ENCODE measurements around the gene OSTN.
"Not testable (repeated sequence)": the region's sequence is repeated elsewhere in the genome, so short reads cannot be mapped to it uniquely, and the experiment has no call there.

Gene OSTN, protein sequence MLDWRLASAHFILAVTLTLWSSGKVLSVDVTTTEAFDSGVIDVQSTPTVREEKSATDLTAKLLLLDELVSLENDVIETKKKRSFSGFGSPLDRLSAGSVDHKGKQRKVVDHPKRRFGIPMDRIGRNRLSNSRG

DNA sequence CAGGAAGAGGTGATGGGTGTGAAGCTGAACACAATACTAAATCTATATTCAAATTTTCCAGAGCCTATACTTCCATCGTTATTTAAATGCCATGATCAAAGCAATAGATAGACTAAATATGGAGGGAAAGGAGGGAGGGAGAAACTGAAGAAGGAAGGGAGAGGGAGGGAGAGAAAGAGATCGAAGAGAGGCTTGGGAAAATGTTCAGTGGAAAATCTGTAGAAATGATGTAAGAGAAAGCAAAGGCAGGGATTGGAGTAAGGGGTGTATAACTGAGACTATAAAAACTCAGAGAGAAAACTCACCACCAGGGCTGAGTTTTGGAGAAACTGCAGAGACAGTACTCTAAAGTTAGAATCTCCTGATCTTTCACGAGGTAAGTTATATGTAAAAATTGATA lies at the start of gene OSTN:
Gene OSTN, plus strand, starts transcription at position 310 of the 400 bp plus-strand sequence. CDS start 13,292 bp downstream, outside the sequence.
- no peak for DNase-seq

- DNase-seq = no peak
Observed at GRCh38 chr3:191151653-191152052, 47.4 kb upstream of the OSTN start.

DNA sequence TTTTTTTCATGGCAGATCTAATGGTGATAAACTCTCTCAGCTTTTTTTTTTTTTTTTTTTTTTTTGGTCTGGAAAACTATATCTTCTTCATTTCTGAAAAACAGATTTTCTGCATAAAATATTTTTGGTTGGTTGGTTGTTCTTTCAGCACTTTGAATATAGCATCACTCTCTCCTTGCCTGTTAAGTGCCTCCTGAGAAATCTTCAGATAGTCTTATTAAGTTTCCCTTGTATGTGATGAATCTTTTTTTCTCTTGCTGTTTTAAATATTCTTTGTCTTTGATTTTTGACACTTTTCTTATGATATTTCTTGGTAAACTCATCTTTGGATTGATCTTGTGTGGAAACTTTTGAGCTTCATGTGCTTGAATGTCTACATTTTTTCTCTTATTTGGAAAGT lies 44.2 kb upstream of the OSTN start:
- DNase-seq = no peak

DNA sequence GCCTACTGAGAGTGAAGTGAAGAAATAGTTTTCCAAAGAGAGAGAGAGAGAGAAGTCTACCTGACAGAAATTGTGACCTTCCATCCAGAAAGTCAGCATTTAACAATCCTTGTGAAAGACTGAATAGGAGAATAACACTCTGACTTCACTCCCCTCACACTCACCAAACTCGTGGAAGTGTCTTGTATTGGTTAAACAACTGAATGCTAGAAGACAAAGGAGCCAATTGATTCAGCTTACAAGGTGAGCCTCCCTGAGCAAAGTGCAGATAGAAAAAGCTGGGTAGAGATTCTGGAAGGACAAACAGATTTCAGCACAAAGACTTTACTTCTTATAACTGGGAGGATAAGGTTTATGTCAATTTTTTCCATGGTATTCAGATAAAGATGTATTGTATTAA lies 40.8 kb upstream of the OSTN start:
- no peak for DNase-seq

- no peak for DNase-seq
Observed at GRCh38 chr3:191158815-191159214, 40.2 kb upstream of the OSTN start.

DNA sequence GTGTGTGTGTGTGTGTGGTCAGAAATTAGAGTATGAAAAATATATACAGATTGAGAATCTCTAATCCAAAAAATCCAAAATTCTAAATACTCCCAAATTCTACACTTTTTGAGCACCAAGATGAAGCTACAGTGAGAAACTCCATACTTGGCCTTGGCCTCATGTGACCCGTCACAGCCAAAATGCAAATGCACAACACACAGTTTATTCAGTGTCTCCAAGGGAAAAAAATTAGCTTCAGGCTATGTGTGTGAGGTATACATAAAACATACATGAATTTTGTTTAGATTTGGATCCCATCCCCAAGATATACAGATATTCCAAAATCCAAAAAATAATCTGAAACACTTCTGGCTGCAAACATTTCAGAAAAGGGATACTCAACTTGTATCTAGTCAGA lies 33.2 kb upstream of the OSTN start:
- DNase-seq = no peak

DNA sequence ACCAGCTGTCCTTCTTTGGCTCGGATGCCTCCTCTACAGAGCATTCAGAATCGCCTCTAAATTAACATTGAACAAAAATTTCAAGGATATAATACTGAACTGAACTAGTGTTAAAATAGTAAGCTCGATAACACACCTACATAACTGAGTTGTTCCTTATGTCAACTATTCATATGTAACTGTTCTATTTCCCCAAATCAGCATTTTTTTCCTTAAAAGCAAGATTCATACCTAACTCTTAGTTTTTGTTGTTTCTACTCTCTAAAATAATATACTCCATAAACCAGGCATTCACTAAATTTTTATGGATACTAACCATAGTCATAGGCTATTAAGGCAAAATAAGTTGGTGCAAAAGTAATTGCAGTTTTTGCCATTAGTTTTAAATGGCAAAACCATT lies 32.7 kb upstream of the OSTN start:
- no peak for DNase-seq

DNA sequence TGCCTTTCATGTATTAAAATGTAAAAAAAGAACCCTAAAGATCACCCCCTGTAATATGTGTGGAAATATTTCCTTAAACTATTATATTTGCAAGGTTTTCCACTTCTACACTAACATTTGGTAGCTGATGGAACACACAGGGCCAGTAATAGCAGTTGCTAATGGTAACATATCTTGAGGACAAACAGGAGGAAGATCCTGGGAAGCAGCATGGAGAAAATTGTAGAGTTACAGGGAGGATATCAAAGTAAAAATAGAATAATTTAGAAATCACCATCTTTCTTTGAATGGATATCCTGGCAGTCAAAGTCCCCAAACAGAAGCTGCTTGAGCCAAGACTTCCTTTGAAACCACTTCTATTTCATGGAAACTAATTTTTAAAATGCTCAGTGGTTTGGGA lies 29.5 kb upstream of the OSTN start:
- DNase-seq = no peak

GRCh38 chr3:191170097-191170496 lies 28.9 kb upstream of the OSTN start:
- DNase-seq = no peak

DNA sequence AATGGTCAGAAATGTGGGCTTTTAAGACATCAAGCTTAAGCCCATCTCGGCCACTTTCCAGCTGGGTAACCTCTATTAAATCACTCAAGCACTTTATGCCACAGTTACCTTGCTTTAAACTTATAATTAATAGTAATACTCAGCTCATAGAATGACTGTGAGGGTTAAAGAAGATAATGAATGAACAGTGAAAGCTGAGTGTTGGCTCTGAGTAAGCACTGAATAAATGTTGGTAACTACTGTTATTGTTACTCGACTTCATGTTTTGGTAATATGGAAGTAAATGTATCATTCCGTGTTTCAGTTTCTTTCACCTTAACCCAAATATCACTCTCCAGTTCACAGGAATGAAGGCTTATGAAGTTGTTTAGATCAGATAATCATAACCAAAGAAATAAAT lies 23.9 kb upstream of the OSTN start:
- DNase-seq = no peak

DNA sequence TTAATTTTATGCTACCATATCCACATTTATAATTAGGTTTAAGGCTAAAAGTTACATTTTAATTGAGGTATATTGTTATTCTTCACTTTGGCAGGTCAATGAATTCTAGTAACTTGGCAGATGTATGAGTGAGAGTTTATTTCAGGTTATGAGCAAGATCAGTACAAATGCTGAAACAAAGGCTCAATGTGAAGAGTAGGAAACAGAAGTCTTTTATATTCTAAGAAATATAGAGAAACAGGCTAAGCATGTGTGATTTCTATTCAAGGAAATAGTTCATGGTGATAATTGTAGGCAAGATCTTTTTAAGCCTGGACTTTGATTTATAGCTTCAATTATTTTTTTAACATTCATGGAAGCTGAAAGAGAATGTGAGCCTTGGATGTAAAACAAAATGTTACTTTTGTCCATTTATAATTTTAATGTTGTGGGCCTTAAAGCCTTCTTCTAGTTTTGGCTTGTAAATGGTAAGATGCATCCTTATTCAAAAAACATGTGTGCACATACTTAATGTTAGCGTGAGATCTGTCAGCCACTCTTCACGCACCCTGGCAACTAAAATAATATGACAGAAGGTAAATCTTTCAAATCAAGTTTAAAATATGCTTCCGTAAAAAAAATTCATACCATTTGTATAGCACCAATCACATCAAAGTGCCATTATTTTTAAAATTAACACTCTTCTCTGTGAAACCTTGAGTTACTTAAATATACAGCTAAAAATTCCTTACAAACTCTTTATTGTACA lies 22.8 kb upstream of the OSTN start:
- DNase-seq = no peak

- not testable (repeated sequence) for DNase-seq
Observed at GRCh38 chr3:191185382-191185781, 13.7 kb upstream of the OSTN start.

DNA sequence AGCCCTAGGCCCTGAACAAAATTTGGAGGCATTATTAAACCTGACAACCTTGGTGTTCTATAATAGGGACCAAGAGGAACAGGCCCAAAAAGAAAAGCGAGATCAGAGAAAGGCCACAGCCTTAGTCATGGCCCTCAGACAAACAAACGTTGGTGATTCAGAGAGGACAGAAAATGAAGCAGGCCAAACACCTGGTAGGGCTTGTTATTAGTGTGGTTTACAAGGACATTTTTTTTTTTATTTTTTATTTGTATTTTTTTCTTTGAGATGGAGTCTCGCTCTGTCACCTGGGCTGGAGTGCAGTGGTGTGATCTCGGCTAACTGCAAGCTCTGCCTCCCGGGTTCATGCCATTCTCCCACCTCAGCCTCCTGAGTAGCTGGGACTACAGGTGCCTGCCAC lies 10.8 kb upstream of the OSTN start:
- DNase-seq = not testable (repeated sequence)

GRCh38 chr3:191192270-191192669 lies 6.8 kb upstream of the OSTN start:
- DNase-seq = not testable (repeated sequence)

GRCh38 chr3:191192941-191193340 lies 6.1 kb upstream of the OSTN start:
- no peak for DNase-seq

DNA sequence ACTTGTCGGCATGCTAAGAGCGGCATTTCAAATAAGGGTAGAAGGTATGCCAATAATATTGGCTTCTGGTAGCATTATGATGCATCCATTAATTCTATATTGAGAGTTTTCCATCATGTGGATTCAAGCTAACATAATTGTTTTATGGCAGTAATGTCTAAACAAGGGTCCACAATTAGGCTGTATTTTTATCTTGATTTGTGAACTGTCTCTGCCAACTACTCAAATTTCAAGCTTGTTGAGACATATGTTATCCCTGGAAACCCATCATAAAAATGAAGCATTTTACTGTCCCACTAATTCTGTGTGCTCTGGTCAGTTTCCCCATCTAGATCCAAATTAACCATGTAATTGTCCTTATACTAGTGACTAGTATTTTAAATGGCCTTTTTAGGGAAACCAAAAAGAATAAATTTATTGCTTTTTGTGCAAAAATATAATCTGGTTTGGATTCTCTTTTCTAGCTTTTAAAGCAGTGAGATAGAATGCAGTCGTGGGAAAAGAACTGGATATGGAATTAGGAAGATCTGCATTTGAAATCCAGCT lies 1.2 kb upstream of the OSTN start:
- DNase-seq = no peak

DNA sequence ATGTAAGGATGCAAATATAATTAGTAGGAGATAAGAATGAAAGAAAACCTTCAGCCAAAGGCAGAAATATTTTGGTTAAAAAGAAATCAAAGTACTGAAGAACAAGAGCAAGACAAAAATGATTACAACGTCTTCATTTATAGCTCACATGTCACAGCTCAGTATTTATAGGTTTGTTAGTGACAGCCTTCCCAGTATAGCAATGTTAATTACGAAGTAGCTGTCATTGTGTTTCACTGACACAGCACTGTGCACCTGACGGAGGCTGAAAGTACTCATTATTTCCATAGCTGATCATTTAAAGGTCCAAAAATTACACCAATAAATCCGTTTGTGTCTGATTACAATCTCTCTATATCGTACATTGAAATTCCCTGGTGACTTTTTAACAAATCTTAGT lies 561 bp upstream of the OSTN start:
- DNase-seq = no peak

- no peak for DNase-seq
Observed at GRCh38 chr3:191210032-191210431, 11.0 kb downstream of the OSTN start.

DNA sequence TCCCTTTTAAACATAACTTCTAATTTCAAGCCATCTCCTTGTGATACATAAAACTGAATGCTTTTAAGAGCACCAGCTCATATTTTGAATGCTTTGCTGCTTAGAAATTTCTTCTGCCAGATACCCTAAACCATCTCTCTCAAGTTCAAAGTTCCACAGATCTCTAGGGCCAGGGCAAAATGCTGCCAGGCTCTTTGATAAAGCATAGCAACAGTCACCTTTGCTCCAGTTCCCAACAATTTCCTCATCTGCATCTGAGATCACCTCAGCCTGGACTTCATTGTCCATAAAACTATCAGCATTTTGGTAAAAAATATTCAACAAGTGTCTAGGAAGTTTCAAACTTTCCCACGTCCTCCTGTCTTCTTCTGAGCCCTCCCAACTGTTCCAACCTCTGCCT lies 17.5 kb downstream of the OSTN start:
- no peak for DNase-seq

GRCh38 chr3:191217301-191217700 lies 18.3 kb downstream of the OSTN start:
- DNase-seq = no peak

GRCh38 chr3:191220908-191221307 lies 21.9 kb downstream of the OSTN start:
- no peak for DNase-seq

DNA sequence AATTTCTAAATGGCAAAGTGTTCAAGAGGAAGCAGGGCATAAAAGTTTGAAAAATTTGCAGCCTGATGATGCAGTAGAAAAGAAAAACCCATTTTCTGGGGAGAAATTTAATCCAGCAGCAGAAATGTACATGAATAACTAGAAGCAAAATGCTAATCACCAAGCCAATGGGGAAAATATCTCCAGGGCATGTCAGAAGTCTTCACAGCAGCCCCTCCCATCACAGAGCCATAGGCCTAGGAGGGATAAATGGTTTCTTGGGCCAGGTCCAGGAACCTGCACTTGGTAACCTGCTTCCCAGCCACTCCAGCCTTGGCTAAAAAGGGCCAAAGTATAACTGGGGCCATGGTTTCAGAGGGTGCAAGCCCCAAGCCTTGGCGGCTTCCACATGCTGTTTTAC lies 22.6 kb downstream of the OSTN start:
- DNase-seq = no peak

DNA sequence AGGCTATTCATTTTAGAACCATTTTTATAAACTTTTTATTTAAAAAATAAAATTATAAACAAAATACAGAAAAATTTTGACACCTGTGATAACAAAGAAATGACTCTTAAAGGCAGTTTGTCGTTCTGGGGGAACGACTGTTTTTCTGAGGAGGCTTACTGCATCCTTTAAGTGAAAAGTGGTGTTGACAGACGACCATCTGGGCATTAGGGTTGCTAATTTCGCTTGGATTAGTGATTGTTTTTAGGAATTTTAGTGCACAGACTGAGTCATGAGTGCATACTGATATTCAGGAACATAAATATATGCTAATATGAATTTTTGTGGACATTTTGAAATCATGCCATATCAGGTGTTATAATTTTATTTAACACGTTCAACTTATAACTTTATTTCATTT lies 28.5 kb downstream of the OSTN start:
- DNase-seq = no peak

DNA sequence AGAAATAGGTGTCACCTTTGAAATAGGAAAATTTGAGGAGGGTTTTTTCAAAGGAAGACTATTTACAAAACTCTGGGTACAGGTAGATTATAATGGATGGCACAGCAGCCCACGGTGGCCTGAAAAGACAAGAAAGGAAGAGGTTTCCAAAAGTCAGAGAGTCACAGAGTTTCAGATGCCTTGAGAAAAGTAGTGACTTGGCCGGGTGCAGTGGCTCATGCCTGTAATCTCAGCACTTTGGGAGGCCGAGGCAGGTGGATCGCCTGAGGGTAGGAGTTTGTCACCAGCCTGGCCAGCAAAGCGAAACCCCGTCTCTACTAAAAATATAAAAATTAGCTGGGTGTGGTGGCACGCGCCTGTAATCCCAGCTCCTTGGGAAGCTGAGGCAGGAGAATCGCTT lies 35.2 kb downstream of the OSTN start:
- no peak for DNase-seq
